ENCODE data around the gene C1orf159.

- TF ChIP-seq CTCF (conservative IDR thresholded peaks at IDR 0.05 in 1 of 2, IDR thresholded peaks at IDR 0.05 in 1 of 2; ENCODE audit: low read depth in 1 of 2, low read length in 2 of 2) (no peak), EZH2 (IDR thresholded peaks at IDR 0.05; ENCODE audit: low read length, missing control alignments) (no peak)
These were observed 74.0 kb downstream of the C1orf159 start for GRCh38 chr1:1041873-1042272.
